PC-3 (cell line): ENCODE data around the gene AJM1. TPM values are rescaled to one million over a fixed set of nuclear protein-coding genes. Genes with fewer than 3 reads are reported as not detected.

ENCODE experiments used
- ATAC-seq: fragments of 200-7000 bp; cut with Tn5 transposase; 2 replicates; pipeline ENCODE4 v1.9.1; 2020; ENCODE audit warnings: mild to moderate bottlenecking, moderate library complexity
- BruUV-seq: library from RNA; stranded (reverse); fragments of 400-500 nt; replicated peaks from 2 replicates; lab custom pipeline; 2021; lab: Mats Ljungman, UMichigan
- CTCF ChIA-PET: fragments of 300-600 bp; sonication (Branson Sonifier 250); formaldehyde crosslinking; loops from one replicate; lab custom pipeline; 2022; ENCODE audit warnings: antibody characterized with exemption; lab: Charles Lee
- POLR2A ChIA-PET: fragments of 300-600 bp; sonication (Branson Sonifier 250); formaldehyde crosslinking; loops from one replicate; lab custom pipeline; 2022; ENCODE audit warnings: antibody characterized with exemption; ENCODE audit not compliant: unreplicated experiment; lab: Charles Lee
- DNase-seq: peaks from one replicate; pipeline ENCODE4 v3.0.0-alpha.2; 2015
- H2AFZ ChIP-seq: fragments of 300-600 bp; sonication (generic); 2 replicates; pipeline ENCODE4 v1.6.0; 2016; ENCODE audit warnings: antibody characterized with exemption, low read length
- H3F3A ChIP-seq: fragments of 300-600 bp; sonication (generic); one replicate; pipeline ENCODE4 v1.6.0; 2017; ENCODE audit warnings: antibody characterized with exemption, low read length, control low read depth, mild to moderate bottlenecking; ENCODE audit not compliant: unreplicated experiment
- H3K27ac ChIP-seq: fragments of 300-600 bp; sonication (generic); 2 replicates; pipeline ENCODE4 v1.5.1; 2016; ENCODE audit warnings: mild to moderate bottlenecking, low read length
- H3K27me3 ChIP-seq: fragments of 300-600 bp; sonication (generic); 2 replicates; pipeline ENCODE4 v1.6.1; 2016; ENCODE audit warnings: low read length, mixed read lengths
- H3K36me3 ChIP-seq: fragments of 300-600 bp; sonication (generic); 2 replicates; pipeline ENCODE4 v1.6.1; 2016; ENCODE audit warnings: low read depth, mixed run types, low read length, mixed read lengths
- H3K4me1 ChIP-seq: fragments of 300-600 bp; sonication (generic); 2 replicates; pipeline ENCODE4 v1.5.1; 2016; ENCODE audit warnings: low read length; ENCODE audit not compliant: insufficient read depth
- H3K4me2 ChIP-seq: fragments of 300-600 bp; sonication (generic); 2 replicates; pipeline ENCODE4 v1.6.0; 2016; ENCODE audit warnings: low read length
- H3K4me3 ChIP-seq: fragments of 300-600 bp; sonication (generic); 2 replicates; pipeline ENCODE4 v1.5.1; 2016; ENCODE audit warnings: mild to moderate bottlenecking, low read length, mixed read lengths
- H3K79me2 ChIP-seq: fragments of 300-600 bp; sonication (generic); 2 replicates; pipeline ENCODE4 v1.6.1; 2017; ENCODE audit warnings: low read length, mixed read lengths
- H3K9ac ChIP-seq: fragments of 300-600 bp; sonication (generic); 2 replicates; pipeline ENCODE4 v1.6.0; 2016; ENCODE audit warnings: mild to moderate bottlenecking, low read length
- H3K9me2 ChIP-seq: fragments of 300-600 bp; sonication (generic); replicated peaks from 2 replicates; pipeline ENCODE4 v1.6.1; 2016; ENCODE audit warnings: mixed run types, low read length, mixed read lengths
- H3K9me3 ChIP-seq: fragments of 300-600 bp; sonication (generic); 2 replicates; pipeline ENCODE4 v1.6.1; 2016; ENCODE audit warnings: low read length, mixed read lengths
- H4K20me1 ChIP-seq: fragments of 300-600 bp; sonication (generic); 2 replicates; pipeline ENCODE4 v1.6.1; 2016; ENCODE audit warnings: low read length, mixed read lengths
- EZH2 ChIP-seq: fragments of 300-600 bp; sonication (generic); IDR thresholded peaks from one replicate; pipeline ENCODE4 v1.6.1; 2017; ENCODE audit warnings: antibody characterized with exemption, mild to moderate bottlenecking, low read length; ENCODE audit not compliant: unreplicated experiment
- EZH2phosphoT487 ChIP-seq: fragments of 300-600 bp; sonication (generic); IDR thresholded peaks from 2 replicates; pipeline ENCODE4 v1.6.1; 2018; ENCODE audit warnings: mild to moderate bottlenecking, antibody characterized with exemption, low read length, borderline replicate concordance
- intact Hi-C: fragments of 100-400 bp; cut with micrococcal nuclease; formaldehyde crosslinking; loops from 2 replicates; pipeline ENCODE4 v1.9.0; 2023
- total RNA-seq: library from RNA; depleted of rRNA; stranded (reverse); fragments of >200 nt; gene quantifications from 2 replicates; pipeline ENCODE4 v1.2.3, GENCODE V29; 2014
- TF ChIP-seq, protein P1 (sequence below): fragments of 300-600 bp; sonication (generic); conservative IDR thresholded peaks from 2 replicates; pipeline ENCODE4 v1.5.1; 2017; ENCODE audit warnings: antibody characterized with exemption, low read depth, mild to moderate bottlenecking, low read length

Gene AJM1
- total RNA-seq, 1 experiment from 2014 or later: 1.4 TPM

DNA sequence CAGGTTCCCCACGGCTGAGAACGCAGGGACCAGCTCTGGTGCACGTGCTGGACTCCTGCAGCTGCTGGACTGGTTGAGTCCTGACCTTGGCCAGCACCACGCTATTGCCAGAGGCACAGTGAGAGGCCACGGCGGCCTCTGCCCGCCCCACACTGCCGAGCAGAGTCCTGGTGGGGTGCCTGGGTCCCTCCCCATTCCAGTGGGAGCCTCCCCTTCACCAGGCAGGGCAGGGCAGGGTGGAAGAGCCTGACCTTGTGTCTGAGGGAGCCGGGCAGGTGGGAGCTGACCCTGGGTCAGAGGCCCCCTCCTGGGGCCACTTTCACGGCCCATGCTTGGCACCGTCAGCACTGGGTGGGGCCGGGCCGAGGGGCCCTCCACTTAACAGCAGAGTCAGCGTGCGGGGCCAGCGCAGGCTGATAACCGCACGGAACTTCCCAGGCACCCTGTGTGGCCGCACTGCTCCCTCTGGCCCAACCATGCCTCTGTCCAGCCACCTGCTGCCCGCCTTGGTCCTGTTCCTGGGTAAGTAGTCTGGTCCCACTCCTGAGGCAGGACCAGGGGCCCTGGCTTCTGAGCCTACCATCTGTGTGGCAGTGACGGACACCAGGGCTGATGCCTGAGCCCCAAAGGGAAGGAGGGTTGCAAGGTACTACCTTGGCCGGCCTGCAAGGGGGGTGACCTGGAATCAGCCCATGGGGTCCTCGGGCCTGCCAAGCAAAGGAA is 9.8 kb downstream of the AJM1 start, which contains the start of gene MAMDC4:
MAMDC4 (plus strand) TSS at position 406 of the 723 bp plus-strand sequence; CDS start at position 477, 71 bp downstream.
- Histone ChIP-seq H3K9me2 (no peaks in the 10 kb centered on the region), H3K79me2 (no peaks in the 10 kb centered on the region), H3K36me3 (no peaks in the 10 kb centered on the region), H3K4me3 (no peak within 1 kb of the TSS), H3F3A (no peaks in the 10 kb centered on the region), H3K4me2 (no peak within 1 kb of the TSS), H3K9ac (no peak within 1 kb of the TSS), H3K27ac (no peak within 1 kb of the TSS), H3K9me3 (no peaks in the 10 kb centered on the region), H2AFZ (no peak within 1 kb of the TSS), H3K4me1 (peaks cover 8% of the 10 kb centered on the region), H4K20me1 (no peaks in the 10 kb centered on the region), H3K27me3 (no peaks in the 10 kb centered on the region)
- intact Hi-C loops: no loop called here
- TF ChIP-seq EZH2: no peak
- TF ChIP-seq, protein P1, sequence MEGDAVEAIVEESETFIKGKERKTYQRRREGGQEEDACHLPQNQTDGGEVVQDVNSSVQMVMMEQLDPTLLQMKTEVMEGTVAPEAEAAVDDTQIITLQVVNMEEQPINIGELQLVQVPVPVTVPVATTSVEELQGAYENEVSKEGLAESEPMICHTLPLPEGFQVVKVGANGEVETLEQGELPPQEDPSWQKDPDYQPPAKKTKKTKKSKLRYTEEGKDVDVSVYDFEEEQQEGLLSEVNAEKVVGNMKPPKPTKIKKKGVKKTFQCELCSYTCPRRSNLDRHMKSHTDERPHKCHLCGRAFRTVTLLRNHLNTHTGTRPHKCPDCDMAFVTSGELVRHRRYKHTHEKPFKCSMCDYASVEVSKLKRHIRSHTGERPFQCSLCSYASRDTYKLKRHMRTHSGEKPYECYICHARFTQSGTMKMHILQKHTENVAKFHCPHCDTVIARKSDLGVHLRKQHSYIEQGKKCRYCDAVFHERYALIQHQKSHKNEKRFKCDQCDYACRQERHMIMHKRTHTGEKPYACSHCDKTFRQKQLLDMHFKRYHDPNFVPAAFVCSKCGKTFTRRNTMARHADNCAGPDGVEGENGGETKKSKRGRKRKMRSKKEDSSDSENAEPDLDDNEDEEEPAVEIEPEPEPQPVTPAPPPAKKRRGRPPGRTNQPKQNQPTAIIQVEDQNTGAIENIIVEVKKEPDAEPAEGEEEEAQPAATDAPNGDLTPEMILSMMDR: no peak
- TF ChIP-seq EZH2phosphoT487: no peak
- DNase-seq: no peak
- BruUV-seq: no TSS peak
- POLR2A ChIA-PET: no interaction called here
- ATAC-seq: no peak
- CTCF ChIA-PET: no interaction called here

DNA sequence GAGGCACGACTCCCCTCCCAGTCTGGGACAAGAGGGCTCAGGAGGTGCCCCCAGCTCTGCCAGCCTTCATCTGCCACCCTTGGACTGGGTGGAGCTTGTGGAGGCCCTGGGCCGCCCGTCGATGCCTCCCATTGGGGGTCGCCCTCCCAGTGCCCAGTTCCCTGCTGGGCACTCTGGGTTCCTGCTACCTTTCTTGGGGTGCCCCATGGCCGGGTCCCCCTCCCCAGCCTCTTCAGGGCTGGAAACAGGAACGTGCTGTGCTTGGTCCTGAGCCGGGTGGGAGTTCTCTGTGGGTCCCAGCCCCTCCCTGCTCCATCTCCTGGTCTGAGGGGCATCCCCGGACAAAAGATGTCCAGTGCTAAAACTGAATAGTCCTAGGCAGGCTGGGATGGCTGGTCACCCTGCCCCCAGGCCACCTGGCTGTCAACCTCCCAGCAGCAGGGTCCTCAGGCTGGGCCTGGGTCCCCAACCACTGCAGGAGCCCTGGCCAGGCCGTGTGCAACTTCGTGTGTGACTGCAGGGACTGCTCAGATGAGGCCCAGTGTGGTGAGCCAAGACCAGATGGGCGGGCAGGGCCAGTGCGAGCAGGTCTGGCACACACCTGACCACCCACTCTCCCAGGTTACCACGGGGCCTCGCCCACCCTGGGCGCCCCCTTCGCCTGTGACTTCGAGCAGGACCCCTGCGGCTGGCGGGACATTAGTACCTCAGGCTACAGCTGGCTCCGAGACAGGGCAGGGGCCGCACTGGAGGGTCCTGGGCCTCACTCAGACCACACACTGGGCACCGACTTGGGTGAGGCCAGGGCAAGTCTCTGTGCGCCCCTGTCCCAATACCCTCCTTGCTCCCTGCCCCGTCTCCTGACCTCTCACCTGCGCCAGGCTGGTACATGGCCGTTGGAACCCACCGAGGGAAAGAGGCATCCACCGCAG is 10.7 kb downstream of the AJM1 start:
- no peaks in the 10 kb centered on the region for H3K9me2 ChIP-seq
- H3K27me3 ChIP-seq: no peaks in the 10 kb centered on the region
- no peak overlapping the region for H3K27ac ChIP-seq
- H3K4me2 ChIP-seq: no peak overlapping the region
- BruUV-seq: no TSS peak
- no peak overlapping the region for H3K4me3 ChIP-seq
- TF ChIP-seq, protein P1: no peak
- TF ChIP-seq EZH2phosphoT487: no peak
- TF ChIP-seq EZH2: no peak
- intact Hi-C loops: no loop called here
- no peaks in the 10 kb centered on the region for H3K79me2 ChIP-seq
- H3K9ac ChIP-seq: no peak overlapping the region
- no peaks in the 10 kb centered on the region for H4K20me1 ChIP-seq
- no peaks in the 10 kb centered on the region for H3F3A ChIP-seq
- no peak overlapping the region for H2AFZ ChIP-seq
- ChIA-PET CTCF (no interaction called here), POLR2A (no interaction called here)
- H3K9me3 ChIP-seq: no peaks in the 10 kb centered on the region
- peaks cover 8% of the 10 kb centered on the region for H3K4me1 ChIP-seq
- no peak for ATAC-seq
- H3K36me3 ChIP-seq: no peaks in the 10 kb centered on the region
- no peak for DNase-seq
